Right lung (tissue), 5 donors: Measurements from ENCODE around the gene CRTAC1. TPM values are rescaled to one million over a fixed set of nuclear protein-coding genes. Genes with fewer than 3 reads are reported as not detected.

Experiments used
- polyA plus RNA-seq, 5 donors: library from polyadenylated mRNA; unstranded; fragments of 120-200 nt; gene quantifications; one replicate each; pipeline versions ENCODE4 v1.2.1 to v1.2.3, GENCODE V29; 2013; ENCODE audit warnings: inconsistent platforms in 1 of 5, low replicate concordance in 1 of 5; ENCODE audit not compliant: insufficient read length in 5 of 5, insufficient read depth in 1 of 5

CRTAC1 gene
- polyA plus RNA-seq, 5 donors: 2.3 to 7.1 (median 2.7) TPM

Other genes with a start within 250 kb of the CRTAC1 start
- gene GOLGA7B, start 180.8 kb downstream of the CRTAC1 start, polyA plus RNA-seq: under 1 TPM; 0.14 to 0.55 (median 0.34) TPM
- 10 to 100 TPM; 16.4 to 21.6 (median 19.7) TPM for gene R3HCC1L, start 104.0 kb upstream of the CRTAC1 start, polyA plus RNA-seq
- 1 to 10 TPM; 5.2 to 6.7 (median 5.7) TPM for gene LOXL4, start 237.6 kb upstream of the CRTAC1 start, polyA plus RNA-seq